Body of pancreas (tissue), 4 donors: Measurements from ENCODE around the gene SLC6A2. TPM values are rescaled to one million over a fixed set of nuclear protein-coding genes. Genes with fewer than 3 reads are reported as not detected.
"Not testable (repeated sequence)": the region's sequence is repeated elsewhere in the genome, so short reads cannot be mapped to it uniquely, and the experiment has no call there.

ENCODE experiments used
- ATAC-seq: fragments of 150-250 bp; one replicate; pipeline ENCODE4 v1.9.1; 2016
- DNase-seq, 4 donors: peaks; one replicate each; pipeline ENCODE4 v3.0.0-alpha.2; 2019
- H3K27ac ChIP-seq, 4 donors: fragments of 200-600 bp; sonication (generic); 1 replicate in 3 of 4; 2 replicates in 1 of 4; pipeline versions ENCODE4 v1.5.1 to v1.6.1; 2016 to 2019; ENCODE audit warnings: mild to moderate bottlenecking in 1 of 4, mixed read lengths in 1 of 4, moderate library complexity in 1 of 4
- H3K27me3 ChIP-seq, 2 donors: fragments of 200-600 bp; sonication (generic); one replicate each; pipeline ENCODE4 v1.6.0; 2016; ENCODE audit warnings: mild to moderate bottlenecking in 1 of 2
- H3K36me3 ChIP-seq, 2 donors: fragments of 200-600 bp; sonication (generic); replicated peaks in 1 of 2; 2 replicates each; pipeline ENCODE4 v1.5.1; 2016; ENCODE audit warnings: low read depth in 2 of 2; ENCODE audit not compliant: insufficient read depth in 1 of 2
- H3K4me1 ChIP-seq: fragments of 200-600 bp; sonication (generic); one replicate; pipeline ENCODE4 v1.6.0; 2016
- H3K4me3 ChIP-seq, 2 donors: fragments of 200-600 bp; sonication (generic); 1 replicate in 1 of 2; 2 replicates in 1 of 2; pipeline ENCODE4 v1.5.1; 2016 to 2019
- H3K9me3 ChIP-seq, 3 donors: fragments of 200-600 bp; sonication (generic); 1 replicate in 2 of 3; 2 replicates in 1 of 3; pipeline ENCODE4 v1.5.1; 2016
- CTCF ChIP-seq, 7 experiments: fragments of 450-650 bp in 4 of 7; fragments of 200-600 bp in 3 of 7; sonication (generic) in 3 of 7; IDR thresholded peaks; one replicate each; pipeline ENCODE4 v1.5.1; 2016 to 2019; ENCODE audit warnings: antibody characterized with exemption in 7 of 7
- POLR2A ChIP-seq, 3 donors: fragments of 450-650 bp; IDR thresholded peaks; one replicate each; pipeline ENCODE4 v1.6.1; 2016; ENCODE audit warnings: antibody characterized with exemption in 3 of 3, mild to moderate bottlenecking in 2 of 3
- WGBS, 2 donors: methylation state at CpG; one replicate each; pipeline ENCODE4 v1.1.5; 2017; 5-methylcytosine and 5-hydroxymethylcytosine counted together
- intact Hi-C: fragments of 100-400 bp; cut with DNase I; formaldehyde crosslinking; loops from one replicate; pipeline ENCODE4 v1.15.1; 2023
- total RNA-seq, 2 donors: library from RNA; depleted of rRNA; stranded (reverse); fragments of >200 nt; gene quantifications; one replicate each; pipeline ENCODE4 v1.1.0, GENCODE V29; 2016

The SLC6A2 gene
- not detected for total RNA-seq

- no peak within 1 kb of the TSS for H3K27ac ChIP-seq
- H3K9me3 ChIP-seq: no peaks in the 10 kb centered on the region
- 1 to 3% methylated on average over 13 to 70 of the region's 71 CpGs for WGBS, 2 donors
- no peaks in the 10 kb centered on the region for H3K27me3 ChIP-seq
- no peak within 1 kb of the TSS for H3K4me3 ChIP-seq
- no peaks in the 10 kb centered on the region for H3K36me3 ChIP-seq
- intact Hi-C loops: no loop called here
- H3K4me1 ChIP-seq: peaks cover 13% of the 10 kb centered on the region
- no peak for ATAC-seq
- DNase-seq: peak in 1 of 4 donors; percentile 12
- TF ChIP-seq POLR2A (IDR thresholded peaks at IDR 0.05) (no peak), CTCF (IDR thresholded peaks at IDR 0.05) (no peak)
Observed at GRCh38 chr16:55655897-55656681, at the start of gene SLC6A2. Gene SLC6A2, plus strand, starts transcription at chr16:55655988. Its CDS starts 707 bp downstream, at chr16:55656695.

GRCh38 chr16:55613613-55614335 is 42.0 kb upstream of the SLC6A2 start:
- no peak for TF ChIP-seq POLR2A (IDR thresholded peaks at IDR 0.05)
- TF ChIP-seq CTCF (IDR thresholded peaks at IDR 0.05): no peak
- intact Hi-C loops: no loop called here
- H3K4me3 ChIP-seq: no peak overlapping the region
- no peaks in the 10 kb centered on the region for H3K27me3 ChIP-seq
- DNase-seq (no peak), ATAC-seq (no peak)
- no peaks in the 10 kb centered on the region for H3K36me3 ChIP-seq
- H3K9me3 ChIP-seq: no peaks in the 10 kb centered on the region
- no peaks in the 10 kb centered on the region for H3K4me1 ChIP-seq
- WGBS, 2 donors: 70 to 75% methylated on average over 6 of the region's 6 CpGs
- no peak overlapping the region for H3K27ac ChIP-seq

GRCh38 chr16:55615071-55615470 is 40.7 kb upstream of the SLC6A2 start:
- Histone ChIP-seq H3K9me3 (no peaks in the 10 kb centered on the region), H3K36me3 (no peaks in the 10 kb centered on the region), H3K27ac (no peak overlapping the region), H3K4me3 (no peak overlapping the region), H3K27me3 (no peaks in the 10 kb centered on the region), H3K4me1 (no peaks in the 10 kb centered on the region)
- WGBS, 2 donors: 59 to 78% methylated on average over 3 of the region's 3 CpGs
- TF ChIP-seq POLR2A (IDR thresholded peaks at IDR 0.05): no peak
- TF ChIP-seq CTCF (IDR thresholded peaks at IDR 0.05): no peak
- intact Hi-C loops: no loop called here
- ATAC-seq (no peak), DNase-seq (no peak)

- H3K9me3 ChIP-seq, H3K36me3 ChIP-seq, ATAC-seq, DNase-seq, H3K27me3 ChIP-seq, intact Hi-C loops, H3K27ac ChIP-seq, H3K4me1 ChIP-seq, H3K4me3 ChIP-seq: not testable (repeated sequence)
- 75% methylated on average over 9 to 11 of the region's 11 CpGs for WGBS, 2 donors
Observed at GRCh38 chr16:55615670-55616069, 40.1 kb upstream of the SLC6A2 start.

- H3K27ac ChIP-seq: no peak overlapping the region
- H3K4me1 ChIP-seq: peaks cover 14% of the 10 kb centered on the region
- ATAC-seq (peak; percentile 45), DNase-seq (peak in 1 of 4 donors; percentile 10)
- no peaks in the 10 kb centered on the region for H3K36me3 ChIP-seq
- TF ChIP-seq CTCF (IDR thresholded peaks at IDR 0.05): no peak
- no peak for TF ChIP-seq POLR2A (IDR thresholded peaks at IDR 0.05)
- intact Hi-C loops: no loop called here
- no peak overlapping the region for H3K4me3 ChIP-seq
- no peaks in the 10 kb centered on the region for H3K27me3 ChIP-seq
- no peaks in the 10 kb centered on the region for H3K9me3 ChIP-seq
Observed at GRCh38 chr16:55621771-55622170, 34.0 kb upstream of the SLC6A2 start.
